AG10803 (cell line): ENCODE data around the gene PDLIM3.
A peak's percentile ranks its signal among the peaks of the same experiment; 100 is the strongest.
"Not testable (repeated sequence)": the region's sequence is repeated elsewhere in the genome, so short reads cannot be mapped to it uniquely, and the experiment has no call there.

ENCODE experiments used
- DNase-seq: peaks from one replicate; pipeline ENCODE4 v3.0.0; 2010; ENCODE audit warnings: low read depth
- H3K4me3 ChIP-seq: 2 replicates; pipeline ENCODE4 v1.5.1; 2011; ENCODE audit warnings: mild to moderate bottlenecking, low read length, control low read depth
- CTCF ChIP-seq: conservative IDR thresholded peaks from 2 replicates; pipeline ENCODE4 v1.5.1; 2011; ENCODE audit warnings: mild to moderate bottlenecking, low read length, control low read depth, inconsistent platforms

PDLIM3 gene

GRCh38 chr4:185564349-185564748, 29.0 kb upstream of the PDLIM3 start:
- no peak overlapping the region for H3K4me3 ChIP-seq
- DNase-seq: no peak
- TF ChIP-seq CTCF: no peak

GRCh38 chr4:185562531-185562930, 27.2 kb upstream of the PDLIM3 start:
- DNase-seq: no peak
- H3K4me3 ChIP-seq: no peak overlapping the region
- TF ChIP-seq CTCF: no peak

GRCh38 chr4:185560316-185560715, 25.0 kb upstream of the PDLIM3 start:
- TF ChIP-seq CTCF: no peak
- DNase-seq: no peak
- no peak overlapping the region for H3K4me3 ChIP-seq

- H3K4me3 ChIP-seq: no peak overlapping the region
- DNase-seq: peak; percentile 9
- no peak for TF ChIP-seq CTCF
Observed at GRCh38 chr4:185559915-185560281, 24.6 kb upstream of the PDLIM3 start.

GRCh38 chr4:185559251-185559914, 24.1 kb upstream of the PDLIM3 start:
- DNase-seq, H3K4me3 ChIP-seq: not testable (repeated sequence)

GRCh38 chr4:185554365-185555126, 19.2 kb upstream of the PDLIM3 start:
- H3K4me3 ChIP-seq: no peak overlapping the region
- no peak for TF ChIP-seq CTCF
- DNase-seq: no peak

GRCh38 chr4:185552254-185552653, 16.9 kb upstream of the PDLIM3 start:
- no peak overlapping the region for H3K4me3 ChIP-seq
- TF ChIP-seq CTCF: no peak
- DNase-seq: no peak
